Activated CD8-positive, alpha-beta memory T cell treated with anti-CD3 and anti-CD28 coated beads for 24 hours (primary cell): ENCODE measurements around the gene TERT.
"Not testable (repeated sequence)": the region's sequence is repeated elsewhere in the genome, so short reads cannot be mapped to it uniquely, and the experiment has no call there.

ENCODE experiments used
- DNase-seq: peaks from one replicate; pipeline ENCODE4 v3.0.0-alpha.2; 2020

Gene TERT

GRCh38 chr5:1231354-1231905 is 63.4 kb downstream of the TERT start:
- no peak for DNase-seq

- DNase-seq: no peak
Measured at GRCh38 chr5:1230551-1230950, 64.3 kb downstream of the TERT start.

DNA sequence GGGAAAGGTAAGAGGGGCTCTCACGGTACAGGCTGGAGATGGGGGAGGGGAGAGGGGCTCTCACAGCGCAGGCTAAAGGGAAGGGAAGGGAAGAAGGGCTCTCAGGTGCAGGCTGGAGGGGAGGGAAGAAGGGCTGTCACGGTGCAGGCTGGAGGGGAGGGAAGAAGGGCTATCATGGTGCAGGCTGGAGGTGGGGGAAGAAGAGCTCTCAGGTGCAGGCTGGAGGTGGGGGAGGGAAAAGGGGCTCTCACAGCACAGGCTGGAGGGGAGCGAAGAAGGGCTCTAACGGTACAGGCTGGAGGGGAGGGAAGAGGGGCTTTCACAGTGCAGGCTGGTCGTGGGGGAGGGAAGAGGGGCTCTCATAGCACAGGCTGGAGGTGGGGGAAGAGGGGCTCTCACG is 65.0 kb downstream of the TERT start:
- no peak for DNase-seq

DNA sequence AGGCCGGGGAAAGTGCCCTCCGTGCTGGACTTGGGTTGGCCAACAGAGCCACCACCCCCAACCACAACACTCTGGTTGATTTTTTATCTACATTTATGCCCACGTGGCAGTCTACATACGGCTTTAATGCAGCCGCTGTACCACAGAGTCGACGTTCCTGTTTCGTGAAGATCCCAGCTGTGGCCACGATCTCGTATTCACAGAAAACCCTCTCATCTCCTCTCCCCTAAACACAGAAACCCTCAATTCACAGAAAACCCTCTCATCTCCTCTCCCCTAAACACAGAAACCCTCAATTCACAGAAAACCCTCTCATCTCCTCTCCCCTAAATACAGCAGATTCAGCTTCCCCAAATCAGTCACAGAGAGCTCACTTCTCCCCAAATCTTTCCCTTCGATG is 65.8 kb downstream of the TERT start:
- not testable (repeated sequence) for DNase-seq

GRCh38 chr5:1228120-1228519 is 66.7 kb downstream of the TERT start:
- DNase-seq: no peak

- no peak for DNase-seq
Measured at GRCh38 chr5:1227667-1228066, 67.2 kb downstream of the TERT start.

GRCh38 chr5:1226839-1227581 is 67.9 kb downstream of the TERT start:
- DNase-seq: no peak

DNA sequence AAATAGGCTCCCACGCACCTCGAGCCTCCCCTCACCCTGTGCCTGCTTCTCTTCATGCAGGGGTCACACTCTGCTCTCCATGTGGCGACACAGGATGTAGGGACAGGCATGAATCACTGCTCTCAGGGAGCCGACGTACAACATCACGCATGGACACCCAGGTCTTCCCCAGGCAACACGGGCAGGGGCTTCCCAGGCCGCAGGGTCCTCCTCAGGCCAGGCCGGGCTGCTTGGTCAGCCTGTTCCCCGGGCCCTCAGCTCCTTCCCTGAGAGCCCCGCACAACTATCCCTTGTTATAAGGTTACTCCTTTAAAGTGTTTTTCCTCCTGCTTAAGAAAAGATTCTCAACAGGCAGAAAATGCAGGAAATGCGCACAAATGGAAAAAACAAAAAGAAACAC is 68.6 kb downstream of the TERT start:
- no peak for DNase-seq

GRCh38 chr5:1225081-1225480 is 69.8 kb downstream of the TERT start, which contains the start of gene SLC6A18:
TSS of gene SLC6A18 (plus strand) at chr5:1225381. CDS start at chr5:1225478, 97 bp downstream.
- no peak for DNase-seq

GRCh38 chr5:1224631-1225030 is 70.2 kb downstream of the TERT start:
- no peak for DNase-seq

DNA sequence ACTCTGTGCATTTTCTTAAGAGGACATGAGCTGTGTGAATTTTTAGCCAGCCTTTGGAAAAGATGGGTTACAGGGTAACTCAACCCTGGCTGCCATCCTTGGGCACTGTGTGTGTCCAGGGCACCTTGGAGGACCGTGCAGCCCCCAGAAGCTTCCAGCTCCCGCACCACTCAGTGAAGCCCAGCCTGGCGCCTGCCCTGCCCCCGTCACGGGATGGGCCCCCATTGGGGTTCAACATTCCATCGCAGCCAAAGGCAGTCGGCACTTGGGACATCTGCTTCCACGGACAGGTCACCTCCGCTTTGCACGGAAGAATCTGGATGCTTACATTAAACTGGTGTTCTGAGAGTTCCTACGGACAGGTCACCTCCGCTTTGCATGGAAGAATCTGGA is 71.6 kb downstream of the TERT start:
- no peak for DNase-seq

GRCh38 chr5:1222621-1223277 is 72.1 kb downstream of the TERT start:
- no peak for DNase-seq

- DNase-seq: no peak
Measured at GRCh38 chr5:1222147-1222546, 72.7 kb downstream of the TERT start.

DNA sequence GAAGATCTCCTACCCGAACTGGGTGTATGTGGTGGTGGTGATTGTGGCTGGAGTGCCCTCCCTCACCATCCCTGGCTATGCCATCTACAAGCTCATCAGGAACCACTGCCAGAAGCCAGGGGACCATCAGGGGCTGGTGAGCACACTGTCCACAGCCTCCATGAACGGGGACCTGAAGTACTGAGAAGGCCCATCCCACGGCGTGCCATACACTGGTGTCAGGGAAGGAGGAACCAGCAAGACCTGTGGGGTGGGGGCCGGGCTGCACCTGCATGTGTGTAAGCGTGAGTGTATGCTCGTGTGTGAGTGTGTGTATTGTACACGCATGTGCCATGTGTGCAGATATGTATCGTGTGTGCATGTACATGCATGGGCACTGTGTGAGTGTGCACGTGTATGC is 73.1 kb downstream of the TERT start:
- DNase-seq: no peak

- DNase-seq: no peak
Measured at GRCh38 chr5:1220831-1221230, 74.0 kb downstream of the TERT start.

DNA sequence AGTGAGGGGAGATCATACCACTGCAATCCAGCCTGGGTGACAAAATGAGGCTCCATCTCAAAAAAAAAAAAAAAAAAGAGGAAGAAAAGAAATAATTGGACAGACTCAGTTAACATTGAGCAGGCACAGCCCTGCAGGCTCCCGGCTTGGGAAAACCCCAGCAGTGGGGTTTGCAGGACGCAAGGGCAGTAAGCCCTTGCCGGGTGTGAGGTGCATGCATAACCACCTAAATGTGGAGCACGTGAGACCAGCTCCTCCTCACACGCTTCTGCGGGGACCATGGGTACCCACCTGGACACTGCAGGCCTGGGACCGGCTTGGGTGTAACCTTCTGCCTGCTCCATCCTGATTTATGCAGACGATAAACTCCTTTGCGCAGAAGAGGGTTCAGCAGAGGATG is 74.5 kb downstream of the TERT start:
- DNase-seq: no peak

- DNase-seq: no peak
Measured at GRCh38 chr5:1219768-1220100, 75.1 kb downstream of the TERT start.

- no peak for DNase-seq
Measured at GRCh38 chr5:1219098-1219767, 75.6 kb downstream of the TERT start.

GRCh38 chr5:1218351-1219080 is 76.4 kb downstream of the TERT start:
- no peak for DNase-seq

DNA sequence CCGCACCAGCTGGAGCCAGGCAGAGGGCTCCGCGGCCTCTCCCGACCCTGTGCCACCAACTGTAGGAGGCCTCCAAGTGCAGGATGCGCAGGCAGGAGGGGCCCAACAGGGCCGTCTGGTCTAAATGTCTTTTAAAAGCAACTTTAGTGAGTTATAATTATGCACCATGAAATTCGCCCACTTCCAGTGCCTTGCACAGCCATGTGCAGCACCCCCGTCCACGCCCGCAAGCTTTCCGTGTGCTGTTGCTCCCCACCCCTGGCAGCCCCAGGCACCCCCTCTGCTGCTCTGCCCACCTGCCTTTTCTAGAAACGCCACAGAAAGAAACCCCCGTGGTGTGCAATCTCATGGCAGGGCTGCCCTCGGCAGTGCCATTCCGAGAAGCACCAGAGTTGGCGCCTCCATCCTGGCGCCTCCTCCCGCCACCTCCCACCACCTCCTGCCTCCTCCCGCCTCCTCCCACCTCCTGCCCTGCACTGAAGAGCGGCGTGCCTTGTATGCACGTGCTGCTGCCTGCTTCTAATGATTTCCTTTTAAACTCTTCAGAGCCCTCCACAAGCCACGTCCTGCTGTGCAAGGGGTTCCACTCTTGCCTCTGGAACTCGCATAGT is 77.2 kb downstream of the TERT start:
- no peak for DNase-seq

DNA sequence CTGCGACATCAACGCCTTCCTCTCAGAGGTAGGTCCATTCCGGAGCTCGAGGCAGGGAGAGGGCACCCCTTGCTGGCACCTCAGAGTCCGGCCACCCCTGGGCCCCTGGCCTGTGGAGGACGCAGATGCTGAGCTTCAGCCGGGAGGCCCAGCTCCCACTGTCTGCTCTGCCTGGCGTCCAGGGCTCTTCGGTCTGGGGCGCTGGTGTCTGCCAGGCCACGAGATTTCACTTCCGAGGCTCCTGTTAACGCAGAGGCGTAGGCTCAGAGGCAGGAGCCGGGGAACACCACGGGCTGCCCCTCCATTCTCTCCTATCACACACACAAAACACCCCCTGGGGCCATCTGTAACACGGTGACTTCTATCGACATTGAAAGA is 78.0 kb downstream of the TERT start:
- DNase-seq: no peak

DNA sequence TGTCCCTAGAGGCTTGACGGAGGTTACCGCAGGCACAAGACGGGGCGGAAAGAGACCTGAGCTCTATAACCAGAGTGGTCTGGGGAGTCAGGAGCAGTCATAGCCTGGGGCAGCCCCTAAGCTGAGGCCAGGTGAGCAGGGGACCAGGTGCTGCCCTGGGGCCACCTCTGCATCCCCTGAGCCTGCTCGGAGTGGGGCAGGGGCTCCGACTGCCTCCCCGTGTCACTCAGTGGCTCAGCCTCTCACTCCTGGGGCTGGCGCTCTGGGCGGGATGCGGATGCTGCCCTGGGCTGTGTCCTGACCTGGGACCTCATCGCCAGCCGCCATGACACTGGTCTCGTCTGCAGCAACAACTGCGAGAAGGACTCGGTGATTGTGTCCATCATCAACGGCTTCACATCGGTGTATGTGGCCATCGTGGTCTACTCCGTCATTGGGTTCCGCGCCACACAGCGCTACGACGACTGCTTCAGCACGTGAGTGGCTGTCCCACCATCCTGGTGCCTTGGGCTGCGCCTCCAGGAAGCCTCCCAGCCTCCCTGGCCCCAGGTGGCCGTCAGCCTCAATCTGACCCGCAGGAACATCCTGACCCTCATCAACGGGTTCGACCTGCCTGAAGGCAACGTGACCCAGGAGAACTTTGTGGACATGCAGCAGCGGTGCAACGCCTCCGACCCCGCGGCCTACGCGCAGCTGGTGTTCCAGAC is 78.5 kb downstream of the TERT start:
- no peak for DNase-seq
